ENCODE results near the gene TRIM56. TPM values are rescaled to one million over a fixed set of nuclear protein-coding genes. Genes with fewer than 3 reads are reported as not detected.

Gene TRIM56
- total and polyA plus RNA-seq, 2 donors (not counting 1 experiment from before 2014, with no cell fraction given), result 6.0 to 27.6 TPM

DNA sequence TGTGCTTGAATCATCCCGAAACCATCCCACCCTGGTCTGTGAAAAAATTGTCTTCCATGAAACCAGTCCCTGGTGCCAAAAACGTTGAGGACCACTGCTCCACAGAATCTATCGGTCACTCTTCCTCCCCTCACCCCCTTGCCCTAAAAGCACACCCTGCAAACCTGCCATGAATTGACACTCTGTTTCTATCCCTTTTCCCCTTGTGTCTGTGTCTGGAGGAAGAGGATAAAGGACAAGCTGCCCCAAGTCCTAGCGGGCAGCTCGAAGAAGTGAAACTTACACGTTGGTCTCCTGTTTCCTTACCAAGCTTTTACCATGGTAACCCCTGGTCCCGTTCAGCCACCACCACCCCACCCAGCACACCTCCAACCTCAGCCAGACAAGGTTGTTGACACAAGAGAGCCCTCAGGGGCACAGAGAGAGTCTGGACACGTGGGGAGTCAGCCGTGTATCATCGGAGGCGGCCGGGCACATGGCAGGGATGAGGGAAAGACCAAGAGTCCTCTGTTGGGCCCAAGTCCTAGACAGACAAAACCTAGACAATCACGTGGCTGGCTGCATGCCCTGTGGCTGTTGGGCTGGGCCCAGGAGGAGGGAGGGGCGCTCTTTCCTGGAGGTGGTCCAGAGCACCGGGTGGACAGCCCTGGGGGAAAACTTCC, 40.8 kb downstream of the TRIM56 start:
- Histone ChIP-seq H3K27ac (ENCODE audit: insufficient read depth, low read length) (peak overlapping the region; percentile 73), H3K79me2 (ENCODE audit: control insufficient read depth, insufficient read depth, low read length) (peaks cover 34% of the 10 kb centered on the region), H3K9me3 (ENCODE audit: control insufficient read depth, insufficient read depth, low read depth, low read length) (no peaks in the 10 kb centered on the region), H2AFZ (ENCODE audit: low read length) (no peak overlapping the region), H4K20me1 (ENCODE audit: control insufficient read depth, extremely low read depth, insufficient read depth, low read length) (no peaks in the 10 kb centered on the region), H3K36me3 (ENCODE audit: control insufficient read depth, insufficient read depth, low read length) (peaks cover 12% of the 10 kb centered on the region), H3K4me1 (ENCODE audit: control insufficient read depth, extremely low read depth, insufficient read depth, low read length) (peaks cover 30% of the 10 kb centered on the region), H3K4me2 (ENCODE audit: extremely low read depth, insufficient read depth, low read length) (peak overlapping the region; percentile 62), H3K9ac (ENCODE audit: insufficient read depth, low read length) (no peak overlapping the region), H3K4me3 (replicated peaks in 1 of 4; ENCODE audit: control extremely low read depth in 1 of 4, insufficient read depth in 1 of 4, low read depth in 3 of 4, low read length in 4 of 4) (peak overlapping the region in 1 of 4 experiments; percentile 83), H3K27me3 (ENCODE audit: control insufficient read depth, insufficient read depth, low read length) (no peaks in the 10 kb centered on the region)
- no peak for TF ChIP-seq EZH2 (IDR thresholded peaks at IDR 0.05; ENCODE audit: low read length, missing control alignments)
- TF ChIP-seq, protein P1, sequence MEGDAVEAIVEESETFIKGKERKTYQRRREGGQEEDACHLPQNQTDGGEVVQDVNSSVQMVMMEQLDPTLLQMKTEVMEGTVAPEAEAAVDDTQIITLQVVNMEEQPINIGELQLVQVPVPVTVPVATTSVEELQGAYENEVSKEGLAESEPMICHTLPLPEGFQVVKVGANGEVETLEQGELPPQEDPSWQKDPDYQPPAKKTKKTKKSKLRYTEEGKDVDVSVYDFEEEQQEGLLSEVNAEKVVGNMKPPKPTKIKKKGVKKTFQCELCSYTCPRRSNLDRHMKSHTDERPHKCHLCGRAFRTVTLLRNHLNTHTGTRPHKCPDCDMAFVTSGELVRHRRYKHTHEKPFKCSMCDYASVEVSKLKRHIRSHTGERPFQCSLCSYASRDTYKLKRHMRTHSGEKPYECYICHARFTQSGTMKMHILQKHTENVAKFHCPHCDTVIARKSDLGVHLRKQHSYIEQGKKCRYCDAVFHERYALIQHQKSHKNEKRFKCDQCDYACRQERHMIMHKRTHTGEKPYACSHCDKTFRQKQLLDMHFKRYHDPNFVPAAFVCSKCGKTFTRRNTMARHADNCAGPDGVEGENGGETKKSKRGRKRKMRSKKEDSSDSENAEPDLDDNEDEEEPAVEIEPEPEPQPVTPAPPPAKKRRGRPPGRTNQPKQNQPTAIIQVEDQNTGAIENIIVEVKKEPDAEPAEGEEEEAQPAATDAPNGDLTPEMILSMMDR (conservative IDR thresholded peaks at IDR 0.05 in 1 of 2, IDR thresholded peaks at IDR 0.05 in 1 of 2; ENCODE audit: low read depth in 1 of 2, low read length in 2 of 2), result no peak
- DNase-seq (ENCODE audit: low read depth in 2 of 2), result peak in 1 of 2 donors; percentile 85

DNA sequence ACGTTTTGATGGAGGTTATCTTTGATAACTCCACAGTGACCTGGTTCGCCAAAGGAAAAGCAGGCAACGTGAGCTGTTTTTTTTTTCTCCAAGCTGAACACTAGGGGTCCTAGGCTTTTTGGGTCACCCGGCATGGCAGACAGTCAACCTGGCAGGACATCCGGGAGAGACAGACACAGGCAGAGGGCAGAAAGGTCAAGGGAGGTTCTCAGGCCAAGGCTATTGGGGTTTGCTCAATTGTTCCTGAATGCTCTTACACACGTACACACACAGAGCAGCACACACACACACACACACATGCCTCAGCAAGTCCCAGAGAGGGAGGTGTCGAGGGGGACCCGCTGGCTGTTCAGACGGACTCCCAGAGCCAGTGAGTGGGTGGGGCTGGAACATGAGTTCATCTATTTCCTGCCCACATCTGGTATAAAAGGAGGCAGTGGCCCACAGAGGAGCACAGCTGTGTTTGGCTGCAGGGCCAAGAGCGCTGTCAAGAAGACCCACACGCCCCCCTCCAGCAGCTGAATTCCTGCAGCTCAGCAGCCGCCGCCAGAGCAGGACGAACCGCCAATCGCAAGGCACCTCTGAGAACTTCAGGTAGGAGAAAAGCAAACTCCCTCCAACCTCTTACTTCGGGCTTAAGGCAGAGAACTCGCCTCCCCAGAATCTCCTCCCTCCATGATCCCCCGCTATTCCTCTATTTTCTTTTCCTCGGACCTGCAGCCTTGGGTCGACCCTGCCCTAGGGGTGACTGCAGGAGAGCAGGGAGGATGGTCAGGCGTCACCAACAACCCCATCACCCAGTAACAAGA, 41.6 kb downstream of the TRIM56 start, which contains the start of gene SERPINE1:
TSS of gene SERPINE1 (plus strand) at position 454 of the 809 bp plus-strand sequence. CDS start 1,290 bp downstream, outside the sequence.
- H3K4me3 ChIP-seq (replicated peaks in 1 of 4; ENCODE audit: control extremely low read depth in 1 of 4, insufficient read depth in 1 of 4, low read depth in 3 of 4, low read length in 4 of 4), result peak within 1 kb of the TSS; percentile 59 to 83 (median 72)
- H3K4me2 ChIP-seq (ENCODE audit: extremely low read depth, insufficient read depth, low read length), result peak within 1 kb of the TSS; percentile 81
- H4K20me1 ChIP-seq (ENCODE audit: control insufficient read depth, extremely low read depth, insufficient read depth, low read length), result no peaks in the 10 kb centered on the region
- TF ChIP-seq, protein P1 (conservative IDR thresholded peaks at IDR 0.05 in 1 of 2, IDR thresholded peaks at IDR 0.05 in 1 of 2; ENCODE audit: low read depth in 1 of 2, low read length in 2 of 2), result peak; percentile 26 to 41
- no peak for TF ChIP-seq EZH2 (IDR thresholded peaks at IDR 0.05; ENCODE audit: low read length, missing control alignments)
- peaks cover 35% of the 10 kb centered on the region for H3K79me2 ChIP-seq (ENCODE audit: control insufficient read depth, insufficient read depth, low read length)
- H3K9me3 ChIP-seq (ENCODE audit: control insufficient read depth, insufficient read depth, low read depth, low read length), result no peaks in the 10 kb centered on the region
- no peaks in the 10 kb centered on the region for H3K27me3 ChIP-seq (ENCODE audit: control insufficient read depth, insufficient read depth, low read length)
- peak within 1 kb of the TSS; percentile 73 for H3K27ac ChIP-seq (ENCODE audit: insufficient read depth, low read length)
- no peak within 1 kb of the TSS for H2AFZ ChIP-seq (ENCODE audit: low read length)
- peaks cover 14% of the 10 kb centered on the region for H3K36me3 ChIP-seq (ENCODE audit: control insufficient read depth, insufficient read depth, low read length)
- DNase-seq (ENCODE audit: low read depth in 2 of 2), result peak; percentile 100
- peaks cover 27% of the 10 kb centered on the region for H3K4me1 ChIP-seq (ENCODE audit: control insufficient read depth, extremely low read depth, insufficient read depth, low read length)
- peak within 1 kb of the TSS; percentile 61 for H3K9ac ChIP-seq (ENCODE audit: insufficient read depth, low read length)

DNA sequence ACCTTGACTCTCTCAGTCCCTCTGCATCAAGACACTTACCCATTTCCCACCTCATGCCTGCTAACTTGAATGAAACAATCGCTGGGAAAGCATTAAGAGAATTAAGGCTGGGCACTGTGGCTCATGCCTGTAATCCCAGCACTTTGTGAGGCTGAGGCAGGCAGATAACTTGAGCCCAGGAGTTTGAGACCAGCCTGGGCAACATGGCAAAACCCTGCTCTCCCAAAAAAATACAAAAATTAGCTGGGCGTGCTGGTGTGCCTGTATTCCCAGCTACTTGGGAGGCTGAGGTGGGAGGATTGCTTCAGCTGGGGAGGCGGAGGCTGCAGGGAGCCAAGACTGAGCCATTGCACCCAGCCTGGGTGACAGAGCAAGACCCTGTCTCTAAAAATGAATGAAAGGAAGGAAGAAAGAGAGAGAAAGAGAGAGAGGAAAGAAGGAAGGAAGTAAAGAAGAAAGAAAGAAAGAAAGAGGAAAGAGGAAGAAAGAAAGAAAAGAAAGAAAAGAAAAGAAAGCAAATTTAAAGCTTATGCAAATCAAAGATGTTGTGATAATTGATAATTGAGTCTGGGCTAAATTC, 42.3 kb downstream of the TRIM56 start:
- Histone ChIP-seq H3K4me2 (ENCODE audit: extremely low read depth, insufficient read depth, low read length) (peak overlapping the region; percentile 81), H3K9ac (ENCODE audit: insufficient read depth, low read length) (peak overlapping the region; percentile 61), H3K27me3 (ENCODE audit: control insufficient read depth, insufficient read depth, low read length) (no peaks in the 10 kb centered on the region), H3K79me2 (ENCODE audit: control insufficient read depth, insufficient read depth, low read length) (peaks cover 39% of the 10 kb centered on the region), H3K36me3 (ENCODE audit: control insufficient read depth, insufficient read depth, low read length) (peaks cover 18% of the 10 kb centered on the region), H3K4me3 (replicated peaks in 1 of 4; ENCODE audit: control extremely low read depth in 1 of 4, insufficient read depth in 1 of 4, low read depth in 3 of 4, low read length in 4 of 4) (peak overlapping the region; percentile 59 to 83 (median 72)), H3K27ac (ENCODE audit: insufficient read depth, low read length) (peak overlapping the region; percentile 73), H3K9me3 (ENCODE audit: control insufficient read depth, insufficient read depth, low read depth, low read length) (no peaks in the 10 kb centered on the region), H4K20me1 (ENCODE audit: control insufficient read depth, extremely low read depth, insufficient read depth, low read length) (no peaks in the 10 kb centered on the region), H3K4me1 (ENCODE audit: control insufficient read depth, extremely low read depth, insufficient read depth, low read length) (peaks cover 28% of the 10 kb centered on the region), H2AFZ (ENCODE audit: low read length) (no peak overlapping the region)
- TF ChIP-seq EZH2 (IDR thresholded peaks at IDR 0.05; ENCODE audit: low read length, missing control alignments), result no peak
- TF ChIP-seq, protein P1 (conservative IDR thresholded peaks at IDR 0.05 in 1 of 2, IDR thresholded peaks at IDR 0.05 in 1 of 2; ENCODE audit: low read depth in 1 of 2, low read length in 2 of 2), result no peak
- no peak for DNase-seq (ENCODE audit: low read depth in 2 of 2)
